H9 (cell line): ENCODE results near the gene PLEKHA8. TPM values are rescaled to one million over a fixed set of nuclear protein-coding genes. Genes with fewer than 3 reads are reported as not detected.

Experiments
- DNase-seq: peaks from one replicate; pipeline ENCODE4 v3.0.0-alpha.2; 2017
- H2AFZ ChIP-seq: one replicate; pipeline ENCODE4 v1.6.1; 2013; ENCODE audit warnings: mild to moderate bottlenecking, low read length, control low read depth, moderate library complexity
- H2AK5ac ChIP-seq: 2 replicates; pipeline ENCODE4 v1.6.1; 2013; ENCODE audit warnings: low read length, control low read depth, mixed read lengths; ENCODE audit not compliant: insufficient read length
- H2BK120ac ChIP-seq: one replicate; pipeline ENCODE4 v1.6.1; 2013; ENCODE audit warnings: low read depth, mild to moderate bottlenecking, low read length, control low read depth, inconsistent platforms; ENCODE audit not compliant: poor library complexity, severe bottlenecking
- H2BK12ac ChIP-seq: 2 replicates; pipeline ENCODE4 v1.6.1; 2013; ENCODE audit warnings: low read length, control low read depth, mixed read lengths, low read depth; ENCODE audit not compliant: insufficient read length
- H2BK15ac ChIP-seq: 2 replicates; pipeline ENCODE4 v1.6.1; 2013; ENCODE audit warnings: low read depth, low read length, control low read depth
- H2BK20ac ChIP-seq: one replicate; pipeline ENCODE4 v1.6.1; 2013; ENCODE audit warnings: low read depth, mild to moderate bottlenecking, low read length, control low read depth, inconsistent platforms; ENCODE audit not compliant: poor library complexity, severe bottlenecking
- H2BK5ac ChIP-seq: 2 replicates; pipeline ENCODE4 v1.6.1; 2013; ENCODE audit warnings: low read length, control low read depth, mixed read lengths; ENCODE audit not compliant: insufficient read length
- H3K14ac ChIP-seq: 2 replicates; pipeline ENCODE4 v1.6.1; 2013; ENCODE audit warnings: low read length, control low read depth; ENCODE audit not compliant: insufficient read depth
- H3K18ac ChIP-seq: 2 replicates; pipeline ENCODE4 v1.6.1; 2013; ENCODE audit warnings: low read depth, mild to moderate bottlenecking, mixed read lengths, low read length, control low read depth; ENCODE audit not compliant: insufficient read length
- H3K23ac ChIP-seq: 2 replicates; pipeline ENCODE4 v1.6.1; 2013; ENCODE audit warnings: low read length, control low read depth, mixed read lengths, low read depth; ENCODE audit not compliant: insufficient read length
- H3K23me2 ChIP-seq: 2 replicates; pipeline ENCODE4 v1.6.1; 2013; ENCODE audit warnings: low read depth, mild to moderate bottlenecking, mixed read lengths, low read length, control low read depth; ENCODE audit not compliant: insufficient read length, poor library complexity, severe bottlenecking
- H3K27ac ChIP-seq: 2 replicates; pipeline ENCODE4 v1.5.1; 2013; ENCODE audit warnings: low read length, control low read depth, mixed read lengths, low read depth; ENCODE audit not compliant: insufficient read length
- H3K27me3 ChIP-seq: 2 replicates; pipeline ENCODE4 v1.6.1; 2013; ENCODE audit warnings: low read length, control low read depth, inconsistent platforms; ENCODE audit not compliant: insufficient read depth
- H3K4ac ChIP-seq: 2 replicates; pipeline ENCODE4 v1.6.1; 2013; ENCODE audit warnings: low read depth, mild to moderate bottlenecking, control low read depth, inconsistent platforms, low read length, moderate library complexity
- H3K4me1 ChIP-seq: 2 replicates; pipeline ENCODE4 v1.6.1; 2013; ENCODE audit warnings: low read length, control low read depth, inconsistent platforms; ENCODE audit not compliant: insufficient read depth
- H3K4me2 ChIP-seq: 2 replicates; pipeline ENCODE4 v1.6.1; 2013; ENCODE audit warnings: low read length, control low read depth, mixed read lengths; ENCODE audit not compliant: insufficient read length, insufficient read depth
- H3K56ac ChIP-seq: 2 replicates; pipeline ENCODE4 v1.6.1; 2013; ENCODE audit warnings: low read depth, mild to moderate bottlenecking, mixed read lengths, low read length, control low read depth; ENCODE audit not compliant: insufficient read length
- H3K79me1 ChIP-seq: 2 replicates; pipeline ENCODE4 v1.6.1; 2013; ENCODE audit warnings: low read depth, mild to moderate bottlenecking, moderate library complexity, low read length, control low read depth, inconsistent platforms; ENCODE audit not compliant: insufficient read depth, poor library complexity, severe bottlenecking
- H3K79me2 ChIP-seq: 2 replicates; pipeline ENCODE4 v1.6.1; 2013; ENCODE audit warnings: low read length, control low read depth, inconsistent platforms; ENCODE audit not compliant: insufficient read depth
- H3K9ac ChIP-seq: 2 replicates; pipeline ENCODE4 v1.6.1; 2013; ENCODE audit warnings: low read length, control low read depth, mixed read lengths; ENCODE audit not compliant: insufficient read length; ENCODE audit errors: extremely low read depth
- H3K9me3 ChIP-seq: one replicate; pipeline ENCODE4 v1.6.1; 2013; ENCODE audit warnings: low read depth, low read length, inconsistent platforms; ENCODE audit not compliant: control insufficient read depth
- H3T11ph ChIP-seq: one replicate; pipeline ENCODE4 v1.6.1; 2013; ENCODE audit warnings: mild to moderate bottlenecking, low read length, control low read depth, inconsistent platforms
- H4K20me1 ChIP-seq: one replicate; pipeline ENCODE4 v1.6.1; 2013; ENCODE audit not compliant: control insufficient read depth, insufficient read length, insufficient read depth
- H4K5ac ChIP-seq: 2 replicates; pipeline ENCODE4 v1.6.1; 2013; ENCODE audit warnings: low read depth, mild to moderate bottlenecking, mixed read lengths, low read length, control low read depth; ENCODE audit not compliant: insufficient read length
- H4K8ac ChIP-seq: replicated peaks from 2 replicates; pipeline ENCODE4 v1.6.1; 2013; ENCODE audit warnings: low read length, control low read depth, mixed read lengths, low read depth; ENCODE audit not compliant: insufficient read length
- H4K91ac ChIP-seq: 2 replicates; pipeline ENCODE4 v1.6.1; 2013; ENCODE audit warnings: low read depth, mild to moderate bottlenecking, moderate library complexity, mixed read lengths, low read length, control low read depth; ENCODE audit not compliant: insufficient read length
- H3K27ac Mint-ChIP-seq, 3 experiments: 2 replicates in 2 of 3; 3 replicates in 1 of 3; pipeline ENCODE4 v1.8.0; 2020 to 2021; ENCODE audit warnings: mixed read lengths in 3 of 3, mild to moderate bottlenecking in 1 of 3, moderate library complexity in 1 of 3
- H3K27me3 Mint-ChIP-seq: 2 replicates; pipeline ENCODE4 v1.8.0; 2021; ENCODE audit warnings: low read depth, mild to moderate bottlenecking, moderate library complexity, mixed read lengths
- H3K36me3 Mint-ChIP-seq, 3 experiments: 2 replicates in 2 of 3; 3 replicates in 1 of 3; pipeline ENCODE4 v1.8.0; 2020 to 2021; ENCODE audit warnings: low read depth in 3 of 3, mixed read lengths in 3 of 3; ENCODE audit not compliant: insufficient read depth in 1 of 3
- H3K4me1 Mint-ChIP-seq, 2 experiments: 2 replicates each; pipeline ENCODE4 v1.8.0; 2020; ENCODE audit warnings: mixed read lengths in 2 of 2
- H3K4me3 Mint-ChIP-seq, 2 experiments: 2 replicates in 1 of 2; 3 replicates in 1 of 2; pipeline ENCODE4 v1.8.0; 2020 to 2021; ENCODE audit warnings: mild to moderate bottlenecking in 2 of 2, mixed read lengths in 2 of 2, moderate library complexity in 1 of 2
- H3K9me3 Mint-ChIP-seq, 2 experiments: 2 replicates in 1 of 2; 3 replicates in 1 of 2; pipeline ENCODE4 v1.8.0; 2020; ENCODE audit warnings: mild to moderate bottlenecking in 2 of 2, mixed read lengths in 2 of 2, moderate library complexity in 1 of 2
- CTCF ChIP-seq: fragments of 200-600 bp; sonication (generic); conservative IDR thresholded peaks from 3 replicates; pipeline ENCODE4 v1.8.0; 2021; ENCODE audit warnings: antibody characterized with exemption, mild to moderate bottlenecking
- WGBS: extraction: QIAGEN DNeasy Blood & Tissue Kit; methylation state at CpG from one replicate; pipeline ENCODE4 v1.1.7; 2013; ENCODE audit warnings: missing lambda C conversion rate, low lambda C conversion rate, mixed read lengths; ENCODE audit not compliant: insufficient read length; ENCODE audit errors: extremely low coverage; 5-methylcytosine and 5-hydroxymethylcytosine counted together
- total RNA-seq: library from RNA; stranded (reverse); gene quantifications from 2 replicates; pipeline ENCODE4 v1.2.1, GENCODE V29; 2021

Gene PLEKHA8
- total RNA-seq, 1 experiment from 2014 or later: 37.0 TPM

- Mint-ChIP-seq H3K4me3 (peak overlapping the region in 1 of 2 experiments; percentile 9; a peak in 1 of 5 replicates), H3K27me3 (no peaks in the 10 kb centered on the region; the same call in 1 of the 2 replicates), H3K36me3 (peaks cover 0 to 14% (median 0%) of the 10 kb centered on the region in 3 experiments), H3K4me1 (peaks cover 16 to 17% of the 10 kb centered on the region in 2 experiments), H3K27ac (0 out of 7 replicates have a peak overlapping the region, but pooled peaks of 1 of the 3 experiments have one; percentile 51), H3K9me3 (no peaks in the 10 kb centered on the region; a peak in 1 of 5 replicates)
- no peaks in the 10 kb centered on the region for H3K27me3 ChIP-seq
- H3K56ac ChIP-seq: no peak overlapping the region
- H4K8ac ChIP-seq: no peak overlapping the region
- no peak overlapping the region for H3K9ac ChIP-seq
- H3T11ph ChIP-seq: no peak overlapping the region
- peaks cover 3% of the 10 kb centered on the region for H3K79me1 ChIP-seq
- H3K4me2 ChIP-seq: no peak overlapping the region
- no peak overlapping the region for H3K27ac ChIP-seq
- H3K4ac ChIP-seq: no peak overlapping the region
- H2BK120ac ChIP-seq: no peak overlapping the region
- no peak overlapping the region for H2BK5ac ChIP-seq
- H2BK20ac ChIP-seq: no peak overlapping the region
- no peak overlapping the region for H4K91ac ChIP-seq
- no peak overlapping the region for H3K18ac ChIP-seq
- WGBS: no CpG with 5 or more reads among the region's 2 CpGs
- no peak overlapping the region for H2BK15ac ChIP-seq
- no peaks in the 10 kb centered on the region for H4K20me1 ChIP-seq
- H2BK12ac ChIP-seq: no peak overlapping the region
- H2AK5ac ChIP-seq: no peak overlapping the region
- no peak overlapping the region for H3K23ac ChIP-seq
- H4K5ac ChIP-seq: no peak overlapping the region
- no peaks in the 10 kb centered on the region for H3K9me3 ChIP-seq
- H3K14ac ChIP-seq: no peak overlapping the region
- H2AFZ ChIP-seq: no peak overlapping the region
- DNase-seq: no peak
- H3K23me2 ChIP-seq: peaks cover 8% of the 10 kb centered on the region
- peaks cover 18% of the 10 kb centered on the region; the same call in 1 of the 2 replicates for H3K79me2 ChIP-seq
- TF ChIP-seq CTCF: no peak
- H3K4me1 ChIP-seq: peaks cover 5% of the 10 kb centered on the region; the same call in 1 of the 2 replicates
These were observed 41.1 kb upstream of the PLEKHA8 start for GRCh38 chr7:29987083-29987482.
